Peyer's patch (tissue), 4 donors: ENCODE results near the gene P3H3.

Experiments used
- POLR2A ChIP-seq, 2 donors: fragments of 450-650 bp; IDR thresholded peaks; one replicate each; pipeline ENCODE4 v1.5.1; 2017; ENCODE audit warnings: antibody characterized with exemption in 2 of 2, mild to moderate bottlenecking in 2 of 2, moderate library complexity in 2 of 2
- TF ChIP-seq, protein P1 (sequence below), 6 experiments: fragments of 450-650 bp in 4 of 6; fragments of 200-600 bp in 2 of 6; sonication (generic) in 1 of 6; IDR thresholded peaks; one replicate each; pipeline ENCODE4 v1.5.1; 2017 to 2019; ENCODE audit warnings: antibody characterized with exemption in 6 of 6, mild to moderate bottlenecking in 3 of 6, moderate library complexity in 1 of 6

DNA sequence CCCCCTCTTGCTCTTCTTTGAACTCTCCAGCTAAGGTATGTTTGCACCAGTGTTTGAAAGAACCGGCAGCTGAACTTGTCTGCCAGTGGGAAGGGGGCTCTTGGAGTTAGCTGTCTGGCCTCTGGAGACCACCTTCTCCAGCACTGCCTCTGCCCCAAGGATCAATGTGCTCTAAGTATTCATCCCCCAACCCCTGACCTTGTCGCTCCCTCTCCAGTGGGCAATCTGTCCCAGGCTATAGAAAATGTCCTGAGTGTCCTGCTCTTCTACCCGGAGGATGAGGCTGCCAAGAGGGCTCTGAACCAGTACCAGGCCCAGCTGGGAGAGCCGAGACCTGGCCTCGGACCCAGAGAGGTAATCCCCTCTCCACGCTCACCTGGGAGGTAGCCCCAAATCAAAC, 2.8 kb downstream of the P3H3 start:
- TF ChIP-seq, protein P1, sequence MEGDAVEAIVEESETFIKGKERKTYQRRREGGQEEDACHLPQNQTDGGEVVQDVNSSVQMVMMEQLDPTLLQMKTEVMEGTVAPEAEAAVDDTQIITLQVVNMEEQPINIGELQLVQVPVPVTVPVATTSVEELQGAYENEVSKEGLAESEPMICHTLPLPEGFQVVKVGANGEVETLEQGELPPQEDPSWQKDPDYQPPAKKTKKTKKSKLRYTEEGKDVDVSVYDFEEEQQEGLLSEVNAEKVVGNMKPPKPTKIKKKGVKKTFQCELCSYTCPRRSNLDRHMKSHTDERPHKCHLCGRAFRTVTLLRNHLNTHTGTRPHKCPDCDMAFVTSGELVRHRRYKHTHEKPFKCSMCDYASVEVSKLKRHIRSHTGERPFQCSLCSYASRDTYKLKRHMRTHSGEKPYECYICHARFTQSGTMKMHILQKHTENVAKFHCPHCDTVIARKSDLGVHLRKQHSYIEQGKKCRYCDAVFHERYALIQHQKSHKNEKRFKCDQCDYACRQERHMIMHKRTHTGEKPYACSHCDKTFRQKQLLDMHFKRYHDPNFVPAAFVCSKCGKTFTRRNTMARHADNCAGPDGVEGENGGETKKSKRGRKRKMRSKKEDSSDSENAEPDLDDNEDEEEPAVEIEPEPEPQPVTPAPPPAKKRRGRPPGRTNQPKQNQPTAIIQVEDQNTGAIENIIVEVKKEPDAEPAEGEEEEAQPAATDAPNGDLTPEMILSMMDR (IDR thresholded peaks at IDR 0.05), result no peak
- TF ChIP-seq POLR2A (IDR thresholded peaks at IDR 0.05), result no peak
